PC-9 (cell line): ENCODE measurements around the gene SLC66A1.

Experiments used
- CTCF ChIP-seq: fragments of 200-600 bp; sonication (generic); conservative IDR thresholded peaks from 2 replicates; pipeline ENCODE4 v1.6.1; 2017; ENCODE audit warnings: mixed run types, antibody characterized with exemption, mild to moderate bottlenecking, moderate library complexity
- EZH2 ChIP-seq: fragments of 200-600 bp; sonication (generic); IDR thresholded peaks from 2 replicates; pipeline ENCODE4 v1.8.0; 2017; ENCODE audit warnings: antibody characterized with exemption, low read depth

- TF ChIP-seq CTCF (no peak), EZH2 (no peak)
Observed at GRCh38 chr1:19289244-19289643, 22.9 kb upstream of the SLC66A1 start.
